Measurements from ENCODE around the gene MET.

The MET gene

DNA sequence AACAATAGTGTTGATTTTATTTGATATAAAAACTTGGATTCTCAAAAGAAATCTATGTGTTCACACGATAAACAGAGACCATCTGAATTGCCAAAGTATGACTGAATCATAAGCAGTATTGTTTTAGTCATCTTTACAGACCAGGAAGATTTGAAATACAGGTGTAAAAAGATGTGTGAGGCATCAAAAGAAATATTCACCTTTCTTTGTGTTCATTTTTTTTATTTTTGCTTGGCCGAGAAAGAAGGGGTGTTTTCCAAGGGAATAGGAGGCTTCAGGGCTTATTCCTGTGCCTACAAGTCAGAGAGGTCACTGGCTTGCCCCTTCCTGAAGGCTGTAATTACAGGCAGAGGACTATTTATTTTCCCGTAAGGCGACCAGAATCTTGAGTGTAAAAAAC is 37.3 kb downstream of the MET start:
- Histone ChIP-seq H3K9me3 (no peaks in the 10 kb centered on the region), H3K36me3 (no peaks in the 10 kb centered on the region), H3K4me1 (no peaks in the 10 kb centered on the region), H3K4me3 (ENCODE audit: low read depth, low read length) (no peak overlapping the region), H3K27me3 (no peaks in the 10 kb centered on the region; the same call in 1 of the 2 replicates)
- DNase-seq = no peak
- TF ChIP-seq, protein P1, sequence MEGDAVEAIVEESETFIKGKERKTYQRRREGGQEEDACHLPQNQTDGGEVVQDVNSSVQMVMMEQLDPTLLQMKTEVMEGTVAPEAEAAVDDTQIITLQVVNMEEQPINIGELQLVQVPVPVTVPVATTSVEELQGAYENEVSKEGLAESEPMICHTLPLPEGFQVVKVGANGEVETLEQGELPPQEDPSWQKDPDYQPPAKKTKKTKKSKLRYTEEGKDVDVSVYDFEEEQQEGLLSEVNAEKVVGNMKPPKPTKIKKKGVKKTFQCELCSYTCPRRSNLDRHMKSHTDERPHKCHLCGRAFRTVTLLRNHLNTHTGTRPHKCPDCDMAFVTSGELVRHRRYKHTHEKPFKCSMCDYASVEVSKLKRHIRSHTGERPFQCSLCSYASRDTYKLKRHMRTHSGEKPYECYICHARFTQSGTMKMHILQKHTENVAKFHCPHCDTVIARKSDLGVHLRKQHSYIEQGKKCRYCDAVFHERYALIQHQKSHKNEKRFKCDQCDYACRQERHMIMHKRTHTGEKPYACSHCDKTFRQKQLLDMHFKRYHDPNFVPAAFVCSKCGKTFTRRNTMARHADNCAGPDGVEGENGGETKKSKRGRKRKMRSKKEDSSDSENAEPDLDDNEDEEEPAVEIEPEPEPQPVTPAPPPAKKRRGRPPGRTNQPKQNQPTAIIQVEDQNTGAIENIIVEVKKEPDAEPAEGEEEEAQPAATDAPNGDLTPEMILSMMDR (IDR thresholded peaks at IDR 0.05; ENCODE audit: low read depth, low read length) = no peak

DNA sequence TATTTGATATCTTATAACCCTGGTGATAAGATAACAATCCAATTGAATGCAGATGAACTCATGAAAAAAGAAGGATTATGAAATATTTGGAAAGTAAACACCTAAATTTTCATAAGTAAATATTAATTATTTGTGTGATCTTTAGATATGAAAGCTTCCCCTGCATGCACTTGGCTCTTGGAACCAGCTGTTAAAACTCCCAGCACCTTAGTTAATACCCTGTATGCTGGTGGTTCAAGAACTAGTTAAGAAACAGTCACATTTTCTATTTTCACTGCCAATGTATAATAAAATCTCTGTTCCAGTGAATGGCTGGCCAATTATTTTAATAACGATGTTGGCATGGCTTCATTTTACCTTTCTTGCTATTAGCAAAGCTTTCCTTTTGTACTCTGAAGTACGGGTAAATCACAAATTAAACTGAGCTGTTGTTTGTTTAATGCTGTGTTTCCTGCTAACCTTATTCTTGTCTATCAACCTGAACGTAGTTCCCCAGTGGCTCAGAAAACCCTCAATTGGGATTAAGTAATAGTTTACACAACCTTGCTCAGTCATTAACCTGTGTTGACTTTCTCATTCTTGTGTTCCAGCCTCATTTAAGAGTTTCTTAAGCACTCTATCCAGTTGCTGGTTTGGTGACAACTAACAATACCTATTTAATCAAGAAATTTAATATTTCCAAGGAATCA is 38.9 kb downstream of the MET start:
- Histone ChIP-seq H3K36me3 (no peaks in the 10 kb centered on the region), H3K27me3 (no peaks in the 10 kb centered on the region), H3K4me1 (no peaks in the 10 kb centered on the region), H3K9me3 (no peaks in the 10 kb centered on the region), H3K4me3 (ENCODE audit: low read depth, low read length) (no peak overlapping the region)
- DNase-seq = no peak
- TF ChIP-seq, protein P1 (IDR thresholded peaks at IDR 0.05; ENCODE audit: low read depth, low read length) = no peak

DNA sequence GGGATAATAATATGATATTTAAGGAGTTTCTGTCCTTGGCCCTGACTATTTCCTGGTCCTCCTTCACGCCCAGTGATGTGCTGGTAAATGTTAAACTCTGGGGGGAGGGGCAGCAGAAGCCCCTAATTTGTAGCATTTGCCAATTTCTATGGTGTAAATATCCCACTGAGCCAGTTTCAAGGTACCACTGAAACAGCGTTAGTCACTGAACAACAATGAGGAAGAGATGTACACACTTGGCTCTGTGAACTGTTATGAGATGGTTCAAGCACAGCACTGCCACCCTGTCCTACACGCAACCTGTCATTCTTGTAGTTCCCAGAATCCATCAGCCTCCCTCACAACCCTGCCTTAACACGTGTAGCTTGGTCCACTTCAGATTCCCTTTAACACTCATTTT is 39.8 kb downstream of the MET start:
- Histone ChIP-seq H3K36me3 (no peaks in the 10 kb centered on the region), H3K27me3 (no peaks in the 10 kb centered on the region), H3K4me1 (no peaks in the 10 kb centered on the region), H3K9me3 (no peaks in the 10 kb centered on the region), H3K4me3 (ENCODE audit: low read depth, low read length) (no peak overlapping the region)
- DNase-seq = no peak
- TF ChIP-seq, protein P1 (IDR thresholded peaks at IDR 0.05; ENCODE audit: low read depth, low read length) = no peak

DNA sequence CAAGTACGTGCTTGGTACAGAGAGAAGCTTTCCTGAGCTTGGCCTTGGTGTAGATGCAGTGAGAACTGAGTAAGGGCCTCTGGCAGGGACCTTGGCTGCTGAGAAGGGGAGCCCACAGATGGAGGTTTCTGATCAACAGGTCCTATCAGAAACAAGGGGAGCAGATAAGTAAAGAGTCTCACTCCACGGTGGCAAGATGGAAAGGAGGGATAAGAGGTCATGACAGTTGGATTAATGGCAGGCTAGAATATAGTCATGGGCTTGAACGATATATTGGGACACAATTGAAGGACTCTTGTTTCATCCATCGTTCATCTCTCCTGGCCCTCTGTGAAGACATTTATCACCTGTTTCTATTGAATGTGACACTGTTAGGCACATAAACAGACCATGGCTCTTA is 41.5 kb downstream of the MET start:
- no peaks in the 10 kb centered on the region for H3K36me3 ChIP-seq
- no peak for DNase-seq
- no peaks in the 10 kb centered on the region for H3K9me3 ChIP-seq
- TF ChIP-seq, protein P1 (IDR thresholded peaks at IDR 0.05; ENCODE audit: low read depth, low read length) = no peak
- no peaks in the 10 kb centered on the region for H3K4me1 ChIP-seq
- no peaks in the 10 kb centered on the region; the same call in 1 of the 2 replicates for H3K27me3 ChIP-seq
- no peak overlapping the region for H3K4me3 ChIP-seq (ENCODE audit: low read depth, low read length)

DNA sequence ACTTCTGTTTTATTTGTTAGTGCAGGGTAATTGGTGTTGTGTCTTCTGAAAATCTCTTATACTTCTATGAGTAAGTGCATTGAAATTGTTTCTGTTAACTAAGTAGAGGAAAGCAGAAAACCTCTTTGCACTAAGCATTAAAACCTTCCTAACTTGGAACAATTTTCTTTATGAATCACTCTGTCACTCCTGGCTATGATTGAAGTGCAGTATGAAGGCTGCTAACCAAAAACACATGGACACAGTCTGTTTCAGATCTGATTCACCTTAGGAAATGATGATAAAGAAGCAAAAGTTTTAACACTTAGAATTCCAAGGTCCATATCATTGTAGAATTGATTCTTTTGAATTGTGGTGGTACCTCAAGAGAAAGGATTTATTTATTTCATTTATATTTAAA is 41.9 kb downstream of the MET start:
- Histone ChIP-seq H3K4me1 (no peaks in the 10 kb centered on the region), H3K36me3 (no peaks in the 10 kb centered on the region), H3K9me3 (no peaks in the 10 kb centered on the region), H3K27me3 (no peaks in the 10 kb centered on the region; the same call in 1 of the 2 replicates), H3K4me3 (ENCODE audit: low read depth, low read length) (no peak overlapping the region)
- DNase-seq = no peak
- TF ChIP-seq, protein P1 (IDR thresholded peaks at IDR 0.05; ENCODE audit: low read depth, low read length) = no peak

DNA sequence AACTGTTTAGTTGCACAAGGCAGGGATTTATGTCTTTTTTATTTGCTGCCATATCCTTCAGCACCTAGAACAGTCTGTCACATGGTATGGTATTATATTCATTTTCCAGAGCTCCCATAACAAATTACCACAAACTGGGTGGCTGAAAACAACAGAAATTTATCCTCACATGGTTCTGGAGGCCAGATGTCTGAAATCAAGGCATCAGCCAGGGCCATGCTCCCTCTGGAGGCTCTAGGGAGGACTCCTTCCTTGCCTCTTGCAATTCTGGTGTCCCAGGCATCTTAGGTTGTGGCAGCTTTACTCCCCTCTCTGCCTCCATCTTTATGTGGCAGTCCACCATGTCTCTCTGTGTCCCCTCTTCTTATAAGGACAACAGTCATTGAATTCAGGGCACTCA is 43.1 kb downstream of the MET start:
- H3K4me1 ChIP-seq = no peaks in the 10 kb centered on the region
- no peak for DNase-seq
- no peaks in the 10 kb centered on the region for H3K36me3 ChIP-seq
- TF ChIP-seq, protein P1 (IDR thresholded peaks at IDR 0.05; ENCODE audit: low read depth, low read length) = no peak
- no peak overlapping the region for H3K4me3 ChIP-seq (ENCODE audit: low read depth, low read length)
- no peaks in the 10 kb centered on the region; the same call in 1 of the 2 replicates for H3K27me3 ChIP-seq
- no peaks in the 10 kb centered on the region for H3K9me3 ChIP-seq

All from BE2C (cell line).